GM12878 (cell line): ENCODE measurements around the gene INPP4B. TPM values are rescaled to one million over a fixed set of nuclear protein-coding genes. Genes with fewer than 3 reads are reported as not detected.
A peak's percentile ranks its signal among the peaks of the same experiment; 100 is the strongest.

ENCODE experiments used
- ATAC-seq: fragments of 200-7000 bp; cut with Tn5 transposase; 3 replicates; pipeline ENCODE4 v1.9.1; 2020; ENCODE audit warnings: mild to moderate bottlenecking, moderate library complexity
- BruUV-seq: library from RNA; stranded (reverse); fragments of 400-500 nt; replicated peaks from 2 replicates; lab custom pipeline; 2021; lab: Mats Ljungman, UMichigan
- CTCF ChIA-PET: fragments of 300-600 bp; sonication (Branson Sonifier 250); formaldehyde crosslinking; extraction: SDS; loops from one replicate; lab custom pipeline; 2021; ENCODE audit warnings: inconsistent platforms; lab: Yijun Ruan, JAX
- POLR2A ChIA-PET: fragments of 350-600 bp; formaldehyde crosslinking; extraction: SDS; loops from one replicate; lab custom pipeline; 2021; ENCODE audit warnings: inconsistent platforms; lab: Charles Lee
- RAD21 ChIA-PET: fragments of 300-600 bp; sonication (Branson Sonifier 250); formaldehyde crosslinking; loops from one replicate; lab custom pipeline; 2023; ENCODE audit warnings: antibody characterized with exemption; ENCODE audit not compliant: unreplicated experiment; lab: Charles Lee
- SMC1A ChIA-PET: fragments of 300-600 bp; sonication (Branson Sonifier 250); formaldehyde crosslinking; loops from one replicate; lab custom pipeline; 2023; ENCODE audit not compliant: unreplicated experiment, uncharacterized antibody; lab: Charles Lee
- DNase-seq: peaks from one replicate; pipeline ENCODE4 v3.0.0-alpha.2; 2011; ENCODE audit warnings: low read depth, low spot score
- FAIRE-seq: peaks from 3 replicates; lab custom pipeline; 2011; peaks lifted over from hg19 to GRCh38; lab: Jason Lieb, UNC
- H2AFZ ChIP-seq: 2 replicates; pipeline ENCODE4 v1.6.0; 2011; ENCODE audit warnings: low read depth, low read length, control low read depth; ENCODE audit not compliant: control insufficient read depth
- H3K27ac ChIP-seq: 2 replicates; pipeline ENCODE4 v1.5.1; 2011; ENCODE audit warnings: control low read depth; ENCODE audit not compliant: control insufficient read depth, insufficient read depth
- H3K27me3 ChIP-seq, 2 experiments: replicated peaks in 1 of 2; 2 replicates each; pipeline versions ENCODE4 v1.6.0 to v1.6.1; 2011; ENCODE audit warnings: low read length in 1 of 2; ENCODE audit not compliant: control insufficient read depth in 2 of 2, insufficient read depth in 2 of 2
- H3K36me3 ChIP-seq, 2 experiments: 2 replicates each; pipeline ENCODE4 v1.5.1; 2011; ENCODE audit warnings: low read length in 1 of 2; ENCODE audit not compliant: control insufficient read depth in 2 of 2, insufficient read depth in 2 of 2
- H3K4me1 ChIP-seq: 2 replicates; pipeline ENCODE4 v1.6.1; 2011; ENCODE audit warnings: mild to moderate bottlenecking, low read length, moderate library complexity, mixed read lengths; ENCODE audit not compliant: control insufficient read depth, insufficient read depth
- H3K4me2 ChIP-seq: 2 replicates; pipeline ENCODE4 v1.6.0; 2011; ENCODE audit warnings: control low read depth; ENCODE audit not compliant: control insufficient read depth, insufficient read depth
- H3K4me3 ChIP-seq: fragments of 200-600 bp; sonication (generic); 2 replicates; pipeline ENCODE4 v1.5.1; 2016
- H3K79me2 ChIP-seq: 2 replicates; pipeline ENCODE4 v1.6.0; 2011; ENCODE audit warnings: low read length; ENCODE audit not compliant: control insufficient read depth, insufficient read depth
- H3K9ac ChIP-seq: 2 replicates; pipeline ENCODE4 v1.8.0; 2011; ENCODE audit warnings: low read length, control low read depth, mixed read lengths; ENCODE audit not compliant: control insufficient read depth, insufficient read depth
- H3K9me3 ChIP-seq: replicated peaks from 3 replicates; pipeline ENCODE4 v1.5.1; 2011; ENCODE audit warnings: mild to moderate bottlenecking, low read length; ENCODE audit not compliant: control insufficient read depth, insufficient read depth
- H4K20me1 ChIP-seq: 2 replicates; pipeline ENCODE4 v1.6.0; 2011; ENCODE audit not compliant: control insufficient read depth, insufficient read depth
- ATF7 ChIP-seq: fragments of 450-650 bp; IDR thresholded peaks from 2 replicates; pipeline ENCODE4 v1.6.1; 2016; ENCODE audit warnings: low read depth, mild to moderate bottlenecking
- CBFB ChIP-seq: IDR thresholded peaks from 2 replicates; pipeline ENCODE4 v1.6.1; 2016; ENCODE audit warnings: antibody characterized with exemption, low read depth
- FOS ChIP-seq: IDR thresholded peaks from 3 replicates; pipeline ENCODE4 v1.6.1; 2011; ENCODE audit warnings: borderline replicate concordance; ENCODE audit not compliant: insufficient read length; ENCODE audit errors: extremely low read depth
- FOXM1 ChIP-seq: IDR thresholded peaks from 2 replicates; pipeline ENCODE4 v1.6.1; 2012; ENCODE audit warnings: low read depth, mild to moderate bottlenecking, inconsistent platforms, low read length, moderate library complexity
- GATAD2B ChIP-seq: fragments of 450-650 bp; conservative IDR thresholded peaks from 2 replicates; pipeline ENCODE4 v1.6.1; 2017; ENCODE audit warnings: low read depth, mild to moderate bottlenecking, moderate library complexity
- KDM1A ChIP-seq: fragments of 200-600 bp; sonication (generic); IDR thresholded peaks from 2 replicates; pipeline ENCODE4 v1.6.1; 2016; ENCODE audit warnings: borderline replicate concordance
- MAX ChIP-seq: IDR thresholded peaks from 2 replicates; pipeline ENCODE4 v1.6.1; 2012; ENCODE audit warnings: low read depth, low read length, improper control_type of control experiment
- NFYB ChIP-seq: IDR thresholded peaks from 2 replicates; pipeline ENCODE4 v1.6.1; 2011; ENCODE audit warnings: low read depth, mild to moderate bottlenecking, low read length, improper control_type of control experiment, moderate library complexity; ENCODE audit not compliant: insufficient read depth
- NKRF ChIP-seq: fragments of 450-650 bp; conservative IDR thresholded peaks from 2 replicates; pipeline ENCODE4 v1.6.1; 2017; ENCODE audit warnings: mild to moderate bottlenecking, moderate library complexity
- NR2C2 ChIP-seq: IDR thresholded peaks from 2 replicates; pipeline ENCODE4 v1.6.1; 2011; ENCODE audit warnings: borderline replicate concordance, low read depth; ENCODE audit not compliant: control insufficient read depth, insufficient read length
- POU2F2 ChIP-seq: IDR thresholded peaks from 3 replicates; pipeline ENCODE4 v1.6.1; 2011; ENCODE audit warnings: low read depth, mild to moderate bottlenecking, low read length, borderline replicate concordance
- SREBF1 ChIP-seq: IDR thresholded peaks from 2 replicates; pipeline ENCODE4 v1.6.1; 2012; ENCODE audit warnings: mild to moderate bottlenecking, low read length
- ZNF592 ChIP-seq: fragments of 450-650 bp; IDR thresholded peaks from 2 replicates; pipeline ENCODE4 v1.6.1; 2017; ENCODE audit warnings: mild to moderate bottlenecking, moderate library complexity
- ZNF687 ChIP-seq: fragments of 450-650 bp; IDR thresholded peaks from 2 replicates; pipeline ENCODE4 v1.6.1; 2017; ENCODE audit warnings: mild to moderate bottlenecking, moderate library complexity
- WGBS: methylation state at CpG from one replicate; pipeline ENCODE4 v1.1.6; 2016; ENCODE audit warnings: low lambda C conversion rate; ENCODE audit not compliant: insufficient replicate concordance, insufficient coverage; ENCODE audit errors: missing lambda C conversion rate; 5-methylcytosine and 5-hydroxymethylcytosine counted together
- in situ Hi-C: fragments of 300-500 bp; cut with MboI; formaldehyde crosslinking; loops from 9 replicates; pipeline ENCODE4 v1.14.3; 2018; ENCODE audit warnings: mixed read lengths
- intact Hi-C: fragments of 100-400 bp; cut with micrococcal nuclease; formaldehyde crosslinking; loops from one replicate; pipeline ENCODE4 v1.14.2; 2022; ENCODE audit not compliant: unreplicated experiment
- polyA plus RNA-seq, 11 experiments: library from polyadenylated mRNA; depleted of rRNA in 4 of 11; unstranded in 6 of 11; stranded (reverse) in 5 of 11; fragments of >200 nt; fragmentation: Nextera tagmentation in 4 of 11; fragmentation: Illumina TruSeq in 1 of 11; extraction: Ambion mirVana in 4 of 11; extraction: Trizol in 1 of 11; gene quantifications; 1 replicate in 1 of 11; 2 replicates in 10 of 11; pipeline versions ENCODE4 v1.2.1 to v1.2.3, GENCODE V29; 2011 to 2016; ENCODE audit warnings: inconsistent platforms in 2 of 11, missing spikeins in 2 of 11, low read depth in 1 of 11
- total RNA-seq, 4 experiments: library from RNA; depleted of rRNA in 3 of 4; stranded (reverse); fragments of >200 nt in 3 of 4; fragmentation: Illumina TruSeq in 1 of 4; extraction: Trizol in 1 of 4; gene quantifications; 2 replicates each; pipeline versions ENCODE4 v1.2.1 to v1.2.3, GENCODE V29; 2013 to 2021

Gene INPP4B
- total and polyA plus RNA-seq, 10 of the 15 experiments (the other 5 are each of a cell fraction or from before 2014, with no cell fraction given) = 0.53 to 11.2 (median 0.95) TPM

- POLR2A ChIA-PET = interaction anchor here (1.2 to 1.4 kb wide), 2 partner anchors 11 to 14 kb away, joined by 3 read pairs; no protein-coding TSS in a partner anchor
- RAD21 ChIA-PET = no interaction called here
Measured at GRCh38 chr4:142393127-142393526, 453.0 kb downstream of the INPP4B start.

More at GRCh38 chr4:142393127-142393526, 453.0 kb downstream of the INPP4B start:
- H3K4me3 ChIP-seq = no peak overlapping the region
- no peaks in the 10 kb centered on the region for H4K20me1 ChIP-seq
- no peak overlapping the region for H3K4me2 ChIP-seq
- ATAC-seq = peak; percentile 17; the same call in 2 of the 3 replicates
- H3K9me3 ChIP-seq = no peaks in the 10 kb centered on the region
- H3K27me3 ChIP-seq = no peaks in the 10 kb centered on the region
- no peak overlapping the region for H2AFZ ChIP-seq
- H3K27ac ChIP-seq = no peak overlapping the region
- H3K9ac ChIP-seq = no peak overlapping the region
- H3K36me3 ChIP-seq = no peaks in the 10 kb centered on the region
- no TSS peak for BruUV-seq
- no peak for FAIRE-seq
- no peak for TF ChIP-seq MAX
- TF ChIP-seq FOXM1 = no peak
- no peak for TF ChIP-seq POU2F2
- TF ChIP-seq NKRF = no peak
- no peak for TF ChIP-seq GATAD2B
- TF ChIP-seq KDM1A = no peak
- no peak for TF ChIP-seq SREBF1
- no peak for TF ChIP-seq CBFB
- no peak for TF ChIP-seq ATF7
- peak; percentile 92 for TF ChIP-seq ZNF687
- TF ChIP-seq FOS = no peak
- no peak for TF ChIP-seq NFYB
- peak; percentile 97 for TF ChIP-seq ZNF592
- no peak for TF ChIP-seq NR2C2
- H3K4me1 ChIP-seq = no peaks in the 10 kb centered on the region
- intact Hi-C loops = no loop called here
- WGBS = 5% methylated on average over 4 of the region's 4 CpGs
- SMC1A ChIA-PET = interaction anchor here (1.9 kb wide), 1 partner anchor 13 kb away, joined by 5 read pairs; no protein-coding TSS in a partner anchor
- in situ Hi-C loops = no loop called here
- no peak for DNase-seq
- CTCF ChIA-PET = no interaction called here
- H3K79me2 ChIP-seq = no peaks in the 10 kb centered on the region
